HepG2 (cell line): ENCODE data around the gene WDR54. TPM values are rescaled to one million over a fixed set of nuclear protein-coding genes. Genes with fewer than 3 reads are reported as not detected.
A peak's percentile ranks its signal among the peaks of the same experiment; 100 is the strongest.

Experiments used
- AGO2 ChIP-seq: fragments of 200-400 bp; formaldehyde crosslinking; optimal IDR thresholded peaks from 2 replicates; pipeline ENCODE3; 2017; ENCODE audit warnings: mild to moderate bottlenecking, low read depth, low read length, moderate library complexity
- ATF7-NPFF ChIP-seq: sonication (generic); formaldehyde crosslinking; IDR thresholded peaks from 2 replicates; pipeline ENCODE4 v1.8.1; 2023; ENCODE audit warnings: mild to moderate bottlenecking, low read depth, missing genetic modification reagents, moderate library complexity
- CCDC6 ChIP-seq: sonication (generic); formaldehyde crosslinking; IDR thresholded peaks from 2 replicates; pipeline ENCODE4 v1.8.1; 2022; ENCODE audit warnings: mild to moderate bottlenecking, missing genetic modification reagents, moderate library complexity
- CEBPG ChIP-seq: IDR thresholded peaks from 2 replicates; pipeline ENCODE4 v1.6.1; 2016
- EP300 ChIP-seq, 3 experiments: sonication (generic) in 1 of 3; formaldehyde crosslinking in 1 of 3; IDR thresholded peaks; 2 replicates each; pipeline versions ENCODE4 v1.5.1 to v1.6.1; 2011 to 2020; ENCODE audit warnings: low read depth in 2 of 3, low read length in 2 of 3, borderline replicate concordance in 1 of 3, improper control_type of control experiment in 1 of 3, mild to moderate bottlenecking in 1 of 3, missing genetic modification reagents in 1 of 3, moderate library complexity in 1 of 3
- HNRNPH1 ChIP-seq: fragments of 200-400 bp; formaldehyde crosslinking; optimal IDR thresholded peaks from 2 replicates; pipeline ENCODE3; 2017; ENCODE audit warnings: mild to moderate bottlenecking, low read depth, low read length
- MBD4 ChIP-seq: IDR thresholded peaks from 2 replicates; pipeline ENCODE4 v1.6.1; 2012; ENCODE audit warnings: low read length, inconsistent platforms, borderline replicate concordance
- NFATC3 ChIP-seq: sonication (generic); formaldehyde crosslinking; IDR thresholded peaks from 2 replicates; pipeline ENCODE4 v1.5.1; 2020; ENCODE audit warnings: mild to moderate bottlenecking, missing genetic modification reagents
- ONECUT2 ChIP-seq: sonication (generic); formaldehyde crosslinking; IDR thresholded peaks from 2 replicates; pipeline ENCODE4 v1.4.0; 2020; ENCODE audit warnings: missing genetic modification reagents
- YEATS2 ChIP-seq: sonication (generic); formaldehyde crosslinking; IDR thresholded peaks from 2 replicates; pipeline ENCODE4 v1.4.0; 2020; ENCODE audit warnings: missing genetic modification reagents, borderline replicate concordance
- ZBTB38 ChIP-seq: sonication (generic); formaldehyde crosslinking; IDR thresholded peaks from 2 replicates; pipeline ENCODE4 v1.5.1; 2020; ENCODE audit warnings: mild to moderate bottlenecking, missing genetic modification reagents
- ZFYVE20 ChIP-seq: sonication (generic); formaldehyde crosslinking; IDR thresholded peaks from 2 replicates; pipeline ENCODE4 v1.8.0; 2023; ENCODE audit warnings: low read depth, mild to moderate bottlenecking, moderate library complexity, missing genetic modification reagents, borderline replicate concordance
- ZGPAT ChIP-seq: IDR thresholded peaks from 2 replicates; pipeline ENCODE4 v1.6.1; 2016; ENCODE audit warnings: mild to moderate bottlenecking
- ZNF138 ChIP-seq: sonication (generic); formaldehyde crosslinking; IDR thresholded peaks from 2 replicates; pipeline ENCODE4 v1.5.0; 2020; ENCODE audit warnings: mild to moderate bottlenecking, low read depth, missing genetic modification reagents
- ZNF256 ChIP-seq: sonication (generic); formaldehyde crosslinking; conservative IDR thresholded peaks from 2 replicates; pipeline ENCODE4 v1.4.0; 2020; ENCODE audit warnings: missing genetic modification reagents
- ZNF317 ChIP-seq: sonication (generic); formaldehyde crosslinking; IDR thresholded peaks from 2 replicates; pipeline ENCODE4 v1.5.0; 2020; ENCODE audit warnings: mild to moderate bottlenecking, missing genetic modification reagents
- ZNF543 ChIP-seq: sonication (generic); formaldehyde crosslinking; IDR thresholded peaks from 2 replicates; pipeline ENCODE4 v1.4.0; 2020; ENCODE audit warnings: mild to moderate bottlenecking, missing genetic modification reagents
- ZNF570 ChIP-seq: sonication (generic); formaldehyde crosslinking; IDR thresholded peaks from 2 replicates; pipeline ENCODE4 v1.4.0; 2020; ENCODE audit warnings: mild to moderate bottlenecking, missing genetic modification reagents, borderline replicate concordance
- ZNF577 ChIP-seq: sonication (generic); formaldehyde crosslinking; IDR thresholded peaks from 2 replicates; pipeline ENCODE4 v1.4.0; 2020; ENCODE audit warnings: mild to moderate bottlenecking, low read depth, missing genetic modification reagents, borderline replicate concordance
- ZNF644 ChIP-seq: IDR thresholded peaks from 2 replicates; pipeline ENCODE4 v1.6.1; 2016; ENCODE audit warnings: low read depth
- ZNF678 ChIP-seq: sonication (generic); formaldehyde crosslinking; IDR thresholded peaks from 2 replicates; pipeline ENCODE4 v1.4.0; 2020; ENCODE audit warnings: mild to moderate bottlenecking, missing genetic modification reagents
- ZNF839 ChIP-seq: sonication (generic); formaldehyde crosslinking; IDR thresholded peaks from 2 replicates; pipeline ENCODE4 v1.4.0; 2020; ENCODE audit warnings: missing genetic modification reagents, mild to moderate bottlenecking, borderline replicate concordance
- ZSCAN9 ChIP-seq: IDR thresholded peaks from 2 replicates; pipeline ENCODE4 v1.6.1; 2016; ENCODE audit warnings: borderline replicate concordance
- polyA plus RNA-seq, 8 experiments: library from polyadenylated mRNA; depleted of rRNA in 3 of 8; stranded (reverse) in 7 of 8; unstranded in 1 of 8; fragments of >200 nt; fragmentation: Illumina TruSeq in 4 of 8; extraction: Trizol in 4 of 8; gene quantifications; 2 replicates each; pipeline versions ENCODE4 v1.2.1 to v1.2.3, GENCODE V29; 2011 to 2016; ENCODE audit warnings: low read depth in 4 of 8, missing spikeins in 1 of 8, mixed read lengths in 1 of 8; ENCODE audit not compliant: insufficient read depth in 1 of 8
- total RNA-seq, 5 experiments: library from RNA; depleted of rRNA; stranded (reverse); fragments of >200 nt; fragmentation: Illumina TruSeq; extraction: Trizol; gene quantifications; 2 replicates each; pipeline ENCODE4 v1.2.3, GENCODE V29; 2016; ENCODE audit warnings: low read depth in 1 of 5
- TF ChIP-seq, protein P1 (sequence below): sonication (generic); formaldehyde crosslinking; IDR thresholded peaks from 2 replicates; pipeline ENCODE4 v1.8.0; 2022; ENCODE audit warnings: mild to moderate bottlenecking, missing genetic modification reagents; ENCODE audit not compliant: insufficient replicate concordance
- TF ChIP-seq, protein P2 (sequence below): IDR thresholded peaks from 2 replicates; pipeline ENCODE4 v1.6.1; 2016; ENCODE audit warnings: mild to moderate bottlenecking, missing biosample characterization, missing genetic modification reagents
- TF ChIP-seq, protein P3 (sequence below): sonication (generic); formaldehyde crosslinking; IDR thresholded peaks from 2 replicates; pipeline ENCODE4 v1.8.0; 2022; ENCODE audit warnings: mild to moderate bottlenecking, missing genetic modification reagents, moderate library complexity

The WDR54 gene
- total and polyA plus RNA-seq, 2 of the 13 experiments (the other 11 are each of a cell fraction or from before 2014, with no cell fraction given) = 2.0 to 17.3 TPM

DNA sequence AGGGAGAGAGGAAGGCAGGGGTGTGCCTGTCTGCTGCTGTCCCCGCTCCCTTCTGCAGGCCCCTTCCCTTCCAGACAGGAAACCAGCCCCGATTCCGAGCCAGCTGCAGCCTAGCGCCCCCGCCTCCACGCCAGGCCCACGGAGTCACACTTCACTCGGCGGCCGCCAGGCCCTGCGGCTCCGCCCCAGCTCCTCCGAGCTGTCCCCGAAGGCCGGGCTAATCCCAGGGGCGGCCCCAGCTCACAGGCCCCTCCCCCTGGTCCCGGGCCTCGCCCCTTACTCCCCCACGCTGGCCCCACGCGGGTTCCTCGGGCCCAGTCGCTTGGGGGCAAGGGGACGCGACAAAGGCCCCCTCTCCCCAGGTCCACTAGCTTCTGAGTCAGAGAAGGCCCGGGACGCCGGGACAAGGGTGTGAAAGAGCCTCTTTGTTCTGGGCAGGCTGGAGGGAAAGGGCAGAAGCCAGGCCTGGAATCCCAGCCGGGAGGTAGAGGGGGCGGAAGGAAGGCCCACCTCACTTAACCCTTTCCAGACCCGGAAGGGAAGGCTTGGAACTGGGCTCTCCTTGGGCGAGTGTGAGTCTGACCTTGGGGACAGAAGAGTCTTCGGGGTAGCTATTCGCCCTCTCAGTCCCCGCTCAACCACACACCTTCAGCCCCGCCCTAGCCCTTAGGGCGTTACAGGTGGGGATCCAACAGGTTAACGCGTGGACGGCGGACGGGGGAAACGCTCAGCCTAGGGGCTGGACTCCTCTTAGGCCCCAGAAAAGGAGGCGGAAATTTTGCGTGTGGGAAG, 19.0 kb downstream of the WDR54 start (continued):
- TF ChIP-seq EP300 (IDR thresholded peaks at IDR 0.05; ENCODE audit: low read depth in 2 of 2, low read length in 2 of 2) (peak; percentile 12 to 62; a peak in 2 of 4 replicates), EP300 (CRISPR knock-in tag; IDR thresholded peaks at IDR 0.05; ENCODE audit: borderline replicate concordance) (peak; percentile 34), YEATS2 (CRISPR knock-in tag) (peak; percentile 83; the same call in 1 of the 2 replicates), HNRNPH1 (no peak), ATF7-NPFF (CRISPR knock-in tag) (peak; percentile 97), NFATC3 (CRISPR knock-in tag) (peak; percentile 85; the same call in 1 of the 2 replicates), ZNF577 (no peak), CCDC6 (CRISPR knock-in tag) (peak; percentile 77), ZFYVE20 (CRISPR knock-in tag) (0 out of 2 replicates have a peak, but pooled peaks have one; percentile 1), ZNF570 (CRISPR knock-in tag) (0 out of 2 replicates have a peak, but pooled peaks have one; percentile 73), ZBTB38 (peak; percentile 91), ZNF839 (CRISPR knock-in tag) (no peak; the same call in 1 of the 2 replicates), CEBPG (CRISPR knock-in tag) (no peak; the same call in 1 of the 2 replicates), ZNF678 (peak; percentile 98), ZNF317 (CRISPR knock-in tag) (peak; percentile 55; the same call in 1 of the 2 replicates), ZNF644 (CRISPR knock-in tag) (no peak), AGO2 (peak; percentile 93), ZGPAT (peak; percentile 97), ONECUT2 (0 out of 2 replicates have a peak, but pooled peaks have one; percentile 5), ZNF256 (CRISPR knock-in tag) (no peak; the same call in 1 of the 2 replicates), ZNF543 (CRISPR knock-in tag) (peak; percentile 95), MBD4 (no peak), ZNF138 (CRISPR knock-in tag) (peak; percentile 66; the same call in 1 of the 2 replicates), ZSCAN9 (CRISPR knock-in tag) (peak; percentile 35; the same call in 1 of the 2 replicates)
- TF ChIP-seq, protein P1, sequence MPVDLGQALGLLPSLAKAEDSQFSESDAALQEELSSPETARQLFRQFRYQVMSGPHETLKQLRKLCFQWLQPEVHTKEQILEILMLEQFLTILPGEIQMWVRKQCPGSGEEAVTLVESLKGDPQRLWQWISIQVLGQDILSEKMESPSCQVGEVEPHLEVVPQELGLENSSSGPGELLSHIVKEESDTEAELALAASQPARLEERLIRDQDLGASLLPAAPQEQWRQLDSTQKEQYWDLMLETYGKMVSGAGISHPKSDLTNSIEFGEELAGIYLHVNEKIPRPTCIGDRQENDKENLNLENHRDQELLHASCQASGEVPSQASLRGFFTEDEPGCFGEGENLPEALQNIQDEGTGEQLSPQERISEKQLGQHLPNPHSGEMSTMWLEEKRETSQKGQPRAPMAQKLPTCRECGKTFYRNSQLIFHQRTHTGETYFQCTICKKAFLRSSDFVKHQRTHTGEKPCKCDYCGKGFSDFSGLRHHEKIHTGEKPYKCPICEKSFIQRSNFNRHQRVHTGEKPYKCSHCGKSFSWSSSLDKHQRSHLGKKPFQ = peak; percentile 30
- TF ChIP-seq, protein P2, sequence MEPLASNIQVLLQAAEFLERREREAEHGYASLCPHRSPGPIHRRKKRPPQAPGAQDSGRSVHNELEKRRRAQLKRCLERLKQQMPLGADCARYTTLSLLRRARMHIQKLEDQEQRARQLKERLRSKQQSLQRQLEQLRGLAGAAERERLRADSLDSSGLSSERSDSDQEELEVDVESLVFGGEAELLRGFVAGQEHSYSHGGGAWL (CRISPR knock-in tag) = no peak; the same call in 1 of the 2 replicates
- TF ChIP-seq, protein P3, sequence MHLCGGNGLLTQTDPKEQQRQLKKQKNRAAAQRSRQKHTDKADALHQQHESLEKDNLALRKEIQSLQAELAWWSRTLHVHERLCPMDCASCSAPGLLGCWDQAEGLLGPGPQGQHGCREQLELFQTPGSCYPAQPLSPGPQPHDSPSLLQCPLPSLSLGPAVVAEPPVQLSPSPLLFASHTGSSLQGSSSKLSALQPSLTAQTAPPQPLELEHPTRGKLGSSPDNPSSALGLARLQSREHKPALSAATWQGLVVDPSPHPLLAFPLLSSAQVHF = peak; percentile 76
